ENCODE measurements around the gene SIK2.

Gene SIK2

DNA sequence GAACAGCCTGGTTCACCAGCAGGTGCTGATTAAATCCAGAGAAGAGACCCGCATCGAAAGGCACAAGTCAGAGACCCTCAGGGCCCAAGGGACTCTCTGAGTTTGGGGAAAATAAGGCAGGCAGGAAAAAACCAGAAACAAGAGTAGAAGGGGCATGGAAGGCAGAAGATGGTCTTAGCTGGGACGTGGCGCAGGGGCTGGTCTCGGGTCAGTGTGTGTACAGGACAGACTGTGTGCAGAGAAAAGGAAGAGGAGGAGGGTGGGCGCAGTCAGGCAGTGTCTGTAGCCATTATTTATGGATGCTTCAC is 132.7 kb downstream of the SIK2 start:
- H3K4me3 ChIP-seq (ENCODE audit: low read depth, low read length): no peak overlapping the region
- TF ChIP-seq, protein P1, sequence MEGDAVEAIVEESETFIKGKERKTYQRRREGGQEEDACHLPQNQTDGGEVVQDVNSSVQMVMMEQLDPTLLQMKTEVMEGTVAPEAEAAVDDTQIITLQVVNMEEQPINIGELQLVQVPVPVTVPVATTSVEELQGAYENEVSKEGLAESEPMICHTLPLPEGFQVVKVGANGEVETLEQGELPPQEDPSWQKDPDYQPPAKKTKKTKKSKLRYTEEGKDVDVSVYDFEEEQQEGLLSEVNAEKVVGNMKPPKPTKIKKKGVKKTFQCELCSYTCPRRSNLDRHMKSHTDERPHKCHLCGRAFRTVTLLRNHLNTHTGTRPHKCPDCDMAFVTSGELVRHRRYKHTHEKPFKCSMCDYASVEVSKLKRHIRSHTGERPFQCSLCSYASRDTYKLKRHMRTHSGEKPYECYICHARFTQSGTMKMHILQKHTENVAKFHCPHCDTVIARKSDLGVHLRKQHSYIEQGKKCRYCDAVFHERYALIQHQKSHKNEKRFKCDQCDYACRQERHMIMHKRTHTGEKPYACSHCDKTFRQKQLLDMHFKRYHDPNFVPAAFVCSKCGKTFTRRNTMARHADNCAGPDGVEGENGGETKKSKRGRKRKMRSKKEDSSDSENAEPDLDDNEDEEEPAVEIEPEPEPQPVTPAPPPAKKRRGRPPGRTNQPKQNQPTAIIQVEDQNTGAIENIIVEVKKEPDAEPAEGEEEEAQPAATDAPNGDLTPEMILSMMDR (IDR thresholded peaks at IDR 0.05; ENCODE audit: insufficient read depth, low read length, missing control alignments): no peak
- ChIA-PET POLR2A (interaction anchor here (0.6 kb wide), 2 partner anchors 204 to 217 kb away, joined by 3 read pairs; no protein-coding TSS in a partner anchor), CTCF (interaction anchor here (1.1 to 2.8 kb wide), 6 partner anchors 10 to 280 kb away, joined by 3 to 22 read pairs (median 3); no protein-coding TSS in a partner anchor)
- no peak for DNase-seq (ENCODE audit: low read depth, low spot score)

DNA sequence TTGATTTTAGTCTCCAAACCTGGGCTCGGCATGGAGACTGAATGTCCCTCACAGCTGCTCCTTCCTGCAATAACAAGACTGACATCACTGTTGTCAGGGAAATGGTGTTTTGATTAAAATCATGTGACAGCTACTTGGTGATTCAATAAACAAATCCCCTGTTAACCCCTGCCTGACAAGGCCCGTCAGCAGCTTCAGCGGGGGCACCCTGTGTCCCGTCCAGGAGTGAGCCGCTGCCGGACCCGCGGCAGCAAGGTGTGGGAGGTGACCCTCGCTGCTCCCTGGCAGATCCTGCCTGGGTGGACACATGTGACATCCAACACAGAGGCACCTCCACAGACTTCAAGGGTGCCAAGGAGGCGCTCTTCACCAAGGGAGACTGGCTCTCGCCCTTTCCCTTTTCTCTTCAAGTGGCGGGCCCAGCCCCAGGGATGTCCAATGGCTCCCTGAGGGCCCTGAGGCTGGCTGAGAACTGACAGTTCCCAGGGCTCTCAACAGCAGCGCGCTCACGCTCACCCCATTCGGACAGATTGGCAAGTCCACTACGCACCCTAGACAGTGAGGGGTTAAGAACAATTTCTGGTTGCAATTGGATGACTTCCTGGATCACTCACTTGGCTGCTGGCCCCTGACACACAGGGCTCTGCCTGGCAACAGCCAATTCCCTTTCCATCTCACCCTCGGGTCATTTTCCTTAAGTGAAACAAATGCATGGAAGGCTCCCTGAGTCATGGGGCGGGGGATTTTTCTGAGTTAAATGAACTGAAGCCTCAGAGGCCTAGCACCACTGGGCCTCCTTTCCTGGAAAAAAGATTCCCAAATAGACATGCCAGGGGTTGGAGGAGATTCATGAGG is 133.2 kb downstream of the SIK2 start:
- ChIA-PET CTCF (interaction anchor here (1.0 to 2.8 kb wide), 8 partner anchors 9 to 281 kb away, joined by 3 to 22 read pairs (median 3); no protein-coding TSS in a partner anchor), POLR2A (interaction anchor here (0.6 kb wide), 2 partner anchors 204 to 217 kb away, joined by 3 read pairs; no protein-coding TSS in a partner anchor)
- TF ChIP-seq, protein P1 (IDR thresholded peaks at IDR 0.05; ENCODE audit: insufficient read depth, low read length, missing control alignments): no peak
- DNase-seq (ENCODE audit: low read depth, low spot score): peak; percentile 93
- H3K4me3 ChIP-seq (ENCODE audit: low read depth, low read length): peak overlapping the region; percentile 46

DNA sequence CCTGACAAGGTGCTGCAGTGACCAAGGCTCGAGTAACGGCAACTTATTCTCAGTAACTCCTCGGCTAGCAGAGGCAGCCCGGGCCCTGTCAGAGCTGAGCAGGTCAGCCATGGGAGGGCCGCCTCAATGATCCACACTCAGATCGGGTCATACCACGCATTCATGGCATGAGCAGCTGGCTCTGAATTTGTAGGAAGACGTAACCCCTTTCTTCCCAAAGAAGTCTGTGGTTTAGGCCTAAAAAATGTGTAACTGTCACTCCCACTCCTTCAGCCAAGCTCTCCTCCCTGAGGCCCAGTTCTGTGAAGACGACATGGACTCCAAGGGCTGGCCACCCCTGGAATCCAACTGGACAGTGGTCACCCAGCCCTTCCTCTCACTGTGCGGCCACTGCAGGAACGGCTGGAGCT is 133.9 kb downstream of the SIK2 start:
- CTCF ChIA-PET: interaction anchor here (1.0 to 1.1 kb wide), 2 partner anchors 130 to 132 kb away, joined by 3 read pairs; no protein-coding TSS in a partner anchor
- no peak overlapping the region for H3K4me3 ChIP-seq (ENCODE audit: low read depth, low read length)
- POLR2A ChIA-PET: no interaction called here
- no peak for DNase-seq (ENCODE audit: low read depth, low spot score)
- TF ChIP-seq, protein P1 (IDR thresholded peaks at IDR 0.05; ENCODE audit: insufficient read depth, low read length, missing control alignments): no peak

DNA sequence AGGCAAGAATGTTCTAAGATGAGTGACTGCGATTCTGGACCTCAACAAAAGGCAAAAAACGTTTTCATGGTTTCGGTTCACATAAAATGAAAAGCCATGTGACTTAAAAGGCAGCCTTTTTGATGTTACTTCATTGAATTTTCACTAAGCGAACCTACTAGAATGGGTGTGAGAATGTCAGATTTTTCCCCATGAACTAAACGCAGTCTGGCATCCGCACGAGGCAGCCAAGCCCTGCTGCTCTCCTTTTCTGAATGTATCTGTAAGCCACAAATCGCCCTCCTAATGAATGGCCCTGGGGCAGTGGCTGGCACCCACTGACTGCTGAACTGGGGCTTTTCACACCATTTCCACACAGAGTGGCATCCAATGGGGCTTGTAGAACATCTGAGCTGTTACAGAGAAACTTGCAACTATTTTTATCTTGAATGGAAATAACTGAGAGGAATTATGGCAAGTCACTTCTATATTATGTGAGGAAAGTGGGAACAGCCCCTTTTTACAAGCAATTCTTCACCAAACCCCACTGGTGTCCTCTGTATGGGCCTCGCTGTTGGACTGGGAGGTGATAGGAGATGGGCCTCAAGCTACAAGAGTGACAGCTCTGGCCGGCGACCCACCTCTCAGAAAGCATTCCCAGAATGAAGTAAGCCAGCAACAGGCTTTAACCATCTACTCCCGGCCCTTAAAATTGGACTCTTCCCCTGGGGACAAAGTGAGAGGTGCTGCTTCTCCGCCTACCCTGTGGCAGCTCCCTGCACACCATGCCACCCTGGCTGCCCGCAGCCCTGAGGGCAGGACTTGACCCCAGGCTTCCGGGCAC is 134.6 kb downstream of the SIK2 start:
- ChIA-PET POLR2A (no interaction called here), CTCF (interaction anchor here (1.0 to 1.1 kb wide), 2 partner anchors 131 to 132 kb away, joined by 3 read pairs; no protein-coding TSS in a partner anchor)
- TF ChIP-seq, protein P1 (IDR thresholded peaks at IDR 0.05; ENCODE audit: insufficient read depth, low read length, missing control alignments): no peak
- DNase-seq (ENCODE audit: low read depth, low spot score): no peak
- H3K4me3 ChIP-seq (ENCODE audit: low read depth, low read length): no peak overlapping the region

DNA sequence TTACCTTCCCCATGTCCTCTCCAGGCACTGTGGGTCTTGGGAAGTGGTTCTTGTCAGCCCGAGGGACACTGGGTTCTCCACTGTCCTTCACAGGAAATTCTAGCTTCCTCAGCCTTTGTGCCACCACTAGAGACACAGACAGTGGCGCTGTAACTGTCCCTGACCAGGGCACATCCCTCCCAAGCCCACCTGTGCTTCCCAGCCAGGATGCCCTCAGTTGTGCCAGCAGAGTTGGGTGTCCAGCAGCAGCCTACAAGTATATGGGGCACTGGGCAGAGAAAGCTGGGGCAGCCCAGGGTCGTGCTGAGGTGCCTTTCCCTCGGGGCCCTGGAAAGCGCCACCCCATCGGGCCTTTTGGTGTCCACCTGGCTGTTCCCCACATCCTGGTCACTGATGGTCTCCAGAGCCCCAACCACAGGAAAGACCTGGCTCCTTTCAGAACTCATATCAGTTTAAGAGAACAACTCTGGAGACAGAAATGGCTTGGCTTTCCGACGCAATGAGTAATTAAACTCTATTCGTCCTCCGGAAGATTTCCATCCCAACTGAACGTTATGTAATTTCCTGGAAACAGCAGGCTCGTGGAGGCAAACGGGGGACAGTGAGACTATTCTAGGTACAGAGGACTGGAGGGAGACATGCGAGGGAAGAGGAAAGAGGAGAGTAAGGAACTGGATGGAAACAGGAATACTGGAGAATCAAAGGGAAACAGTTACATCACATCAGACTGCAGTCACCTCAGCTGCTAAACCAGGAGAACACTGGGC is 135.4 kb downstream of the SIK2 start:
- DNase-seq (ENCODE audit: low read depth, low spot score): no peak
- H3K4me3 ChIP-seq (ENCODE audit: low read depth, low read length): no peak overlapping the region
- ChIA-PET POLR2A (no interaction called here), CTCF (interaction anchor here (1.4 kb wide), 1 partner anchor 25 kb away, joined by 4 read pairs; no protein-coding TSS in a partner anchor)
- TF ChIP-seq, protein P1 (IDR thresholded peaks at IDR 0.05; ENCODE audit: insufficient read depth, low read length, missing control alignments): no peak
